Measurements from ENCODE around the gene PAM16. TPM values are rescaled to one million over a fixed set of nuclear protein-coding genes. Genes with fewer than 3 reads are reported as not detected.

The PAM16 gene
- total and polyA plus RNA-seq, 2 experiments from 2014 or later: 35.0 to 70.4 TPM

GRCh38 chr16:4293181-4293716 is 57.9 kb downstream of the PAM16 start:
- H3K79me2 ChIP-seq: peaks cover 11% of the 10 kb centered on the region

GRCh38 chr16:4291699-4292098 is 59.4 kb downstream of the PAM16 start:
- H3K27ac ChIP-seq: no peak overlapping the region
- no peak overlapping the region for H2AFZ ChIP-seq
- H3K79me2 ChIP-seq: no peaks in the 10 kb centered on the region
- TF ChIP-seq CTCF (IDR thresholded peaks at IDR 0.05; ENCODE audit: poor library complexity) (no peak), EZH2phosphoT487 (IDR thresholded peaks at IDR 0.05; ENCODE audit: low read depth, severe bottlenecking, unreplicated experiment) (no peak), EZH2 (IDR thresholded peaks at IDR 0.05; ENCODE audit: borderline replicate concordance) (no peak)
- 90% methylated on average over 4 of the region's 4 CpGs for WGBS (ENCODE audit: low lambda C conversion rate, missing lambda C conversion rate)
- H3K9me3 ChIP-seq (ENCODE audit: low read depth): no peaks in the 10 kb centered on the region
- no peak for DNase-seq (ENCODE audit: low spot score)
- H3K4me1 ChIP-seq (ENCODE audit: insufficient read depth): peaks cover 19% of the 10 kb centered on the region
- no peaks in the 10 kb centered on the region for H3K36me3 ChIP-seq (replicated peaks; ENCODE audit: insufficient read depth, low read depth)
- H3K27me3 ChIP-seq: no peaks in the 10 kb centered on the region
- H4K20me1 ChIP-seq (ENCODE audit: insufficient read depth, poor library complexity, severe bottlenecking): no peaks in the 10 kb centered on the region
- no peaks in the 10 kb centered on the region for H3K9me2 ChIP-seq (replicated peaks; ENCODE audit: insufficient read depth)
- no peak overlapping the region for H3K4me2 ChIP-seq
- no peak overlapping the region for H3K4me3 ChIP-seq

More at GRCh38 chr16:4293181-4293716, 57.9 kb downstream of the PAM16 start:
- WGBS (ENCODE audit: low lambda C conversion rate, missing lambda C conversion rate): 70% methylated on average over 14 of the region's 14 CpGs
- no peaks in the 10 kb centered on the region for H4K20me1 ChIP-seq (ENCODE audit: insufficient read depth, poor library complexity, severe bottlenecking)
- H3K27ac ChIP-seq: peak overlapping the region; percentile 79
- no peaks in the 10 kb centered on the region for H3K9me2 ChIP-seq (replicated peaks; ENCODE audit: insufficient read depth)
- H2AFZ ChIP-seq: no peak overlapping the region
- H3K9me3 ChIP-seq (ENCODE audit: low read depth): no peaks in the 10 kb centered on the region
- no peak overlapping the region for H3K4me3 ChIP-seq
- DNase-seq (ENCODE audit: low spot score): no peak
- H3K4me1 ChIP-seq (ENCODE audit: insufficient read depth): peaks cover 21% of the 10 kb centered on the region
- no peaks in the 10 kb centered on the region for H3K36me3 ChIP-seq (replicated peaks; ENCODE audit: insufficient read depth, low read depth)
- no peaks in the 10 kb centered on the region for H3K27me3 ChIP-seq
- TF ChIP-seq CTCF (IDR thresholded peaks at IDR 0.05; ENCODE audit: poor library complexity) (no peak), EZH2phosphoT487 (IDR thresholded peaks at IDR 0.05; ENCODE audit: low read depth, severe bottlenecking, unreplicated experiment) (no peak), EZH2 (IDR thresholded peaks at IDR 0.05; ENCODE audit: borderline replicate concordance) (no peak)
- peak overlapping the region; percentile 62 for H3K4me2 ChIP-seq

Other genes with a start within 250 kb of the PAM16 start
- 12.4 and 15.9 TPM in 2 replicates for gene ADCY9, start 234.9 kb downstream of the PAM16 start, total RNA-seq
- gene ADCY9, start 234.9 kb downstream of the PAM16 start, polyA plus RNA-seq: 7.6 and 12.0 TPM in 2 replicates
- gene SRL, start 109.2 kb downstream of the PAM16 start, total RNA-seq: 1.1 and 1.2 TPM in 2 replicates
- 0.83 TPM in 1 of 2 replicates, not detected in the other for gene SRL, start 109.2 kb downstream of the PAM16 start, polyA plus RNA-seq
- gene TFAP4, start 78.3 kb downstream of the PAM16 start, total RNA-seq: 6.1 and 11.4 TPM in 2 replicates
- 3.1 and 4.2 TPM in 2 replicates for gene TFAP4, start 78.3 kb downstream of the PAM16 start, polyA plus RNA-seq
- 3.6 TPM in 2 replicates for gene GLIS2, start 35.3 kb downstream of the PAM16 start, total RNA-seq
- gene GLIS2, start 35.3 kb downstream of the PAM16 start, polyA plus RNA-seq: 11.3 and 12.2 TPM in 2 replicates
- gene VASN, start 20.5 kb upstream of the PAM16 start, total RNA-seq: 10.0 and 12.1 TPM in 2 replicates
- gene VASN, start 20.5 kb upstream of the PAM16 start, polyA plus RNA-seq: 55.9 and 64.2 TPM in 2 replicates
- 13.9 and 18.2 TPM in 2 replicates for gene CORO7, start 65.3 kb upstream of the PAM16 start, total RNA-seq
- gene CORO7, start 65.3 kb upstream of the PAM16 start, polyA plus RNA-seq: 33.3 and 34.4 TPM in 2 replicates
- gene DNAJA3, start 74.5 kb upstream of the PAM16 start, total RNA-seq: 55.3 and 59.2 TPM in 2 replicates
- 51.2 and 58.8 TPM in 2 replicates for gene DNAJA3, start 74.5 kb upstream of the PAM16 start, polyA plus RNA-seq
- gene NMRAL1, start 123.3 kb upstream of the PAM16 start, total RNA-seq: 42.7 and 47.6 TPM in 2 replicates
- 47.5 and 49.5 TPM in 2 replicates for gene NMRAL1, start 123.3 kb upstream of the PAM16 start, polyA plus RNA-seq
- 57.7 and 68.8 TPM in 2 replicates for gene HMOX2, start 125.1 kb upstream of the PAM16 start, total RNA-seq
- 108 TPM in 2 replicates for gene HMOX2, start 125.1 kb upstream of the PAM16 start, polyA plus RNA-seq
- 19.7 and 22.0 TPM in 2 replicates for gene CDIP1, start 187.5 kb upstream of the PAM16 start, total RNA-seq
- 29.3 and 33.3 TPM in 2 replicates for gene CDIP1, start 187.5 kb upstream of the PAM16 start, polyA plus RNA-seq
- 0.12 and 0.20 TPM in 2 replicates for gene C16orf96, start 205.0 kb upstream of the PAM16 start, total RNA-seq
- 0.15 TPM in 1 of 2 replicates, not detected in the other for gene C16orf96, start 205.0 kb upstream of the PAM16 start, polyA plus RNA-seq